Measurements from ENCODE around the gene WFIKKN2.
"Not testable (repeated sequence)": the region's sequence is repeated elsewhere in the genome, so short reads cannot be mapped to it uniquely, and the experiment has no call there.

GRCh38 chr17:50877042-50877441 is 41.7 kb downstream of the WFIKKN2 start:
- not testable (repeated sequence) for TF ChIP-seq KDM5A (IDR thresholded peaks at IDR 0.05; ENCODE audit: low read length); KDM1A (IDR thresholded peaks at IDR 0.05; ENCODE audit: borderline replicate concordance, low read length); SIN3A (conservative IDR thresholded peaks at IDR 0.05 in 1 of 2, IDR thresholded peaks at IDR 0.05 in 1 of 2; ENCODE audit: low read depth in 1 of 2, low read length in 2 of 2); ATF3 (IDR thresholded peaks at IDR 0.05; ENCODE audit: insufficient read depth, low read depth, low read length); POLR2AphosphoS5 (IDR thresholded peaks at IDR 0.05; ENCODE audit: low read depth, low read length); TCF12 (IDR thresholded peaks at IDR 0.05; ENCODE audit: low read depth, low read length); EP300 (IDR thresholded peaks at IDR 0.05; ENCODE audit: borderline replicate concordance in 1 of 2, low read depth in 2 of 2, low read length in 2 of 2); USF2 (IDR thresholded peaks at IDR 0.05; ENCODE audit: low read length); EGR1 (IDR thresholded peaks at IDR 0.05; ENCODE audit: borderline replicate concordance, low read depth, low read length)
- TF ChIP-seq, protein P1, sequence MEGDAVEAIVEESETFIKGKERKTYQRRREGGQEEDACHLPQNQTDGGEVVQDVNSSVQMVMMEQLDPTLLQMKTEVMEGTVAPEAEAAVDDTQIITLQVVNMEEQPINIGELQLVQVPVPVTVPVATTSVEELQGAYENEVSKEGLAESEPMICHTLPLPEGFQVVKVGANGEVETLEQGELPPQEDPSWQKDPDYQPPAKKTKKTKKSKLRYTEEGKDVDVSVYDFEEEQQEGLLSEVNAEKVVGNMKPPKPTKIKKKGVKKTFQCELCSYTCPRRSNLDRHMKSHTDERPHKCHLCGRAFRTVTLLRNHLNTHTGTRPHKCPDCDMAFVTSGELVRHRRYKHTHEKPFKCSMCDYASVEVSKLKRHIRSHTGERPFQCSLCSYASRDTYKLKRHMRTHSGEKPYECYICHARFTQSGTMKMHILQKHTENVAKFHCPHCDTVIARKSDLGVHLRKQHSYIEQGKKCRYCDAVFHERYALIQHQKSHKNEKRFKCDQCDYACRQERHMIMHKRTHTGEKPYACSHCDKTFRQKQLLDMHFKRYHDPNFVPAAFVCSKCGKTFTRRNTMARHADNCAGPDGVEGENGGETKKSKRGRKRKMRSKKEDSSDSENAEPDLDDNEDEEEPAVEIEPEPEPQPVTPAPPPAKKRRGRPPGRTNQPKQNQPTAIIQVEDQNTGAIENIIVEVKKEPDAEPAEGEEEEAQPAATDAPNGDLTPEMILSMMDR (IDR thresholded peaks at IDR 0.05; ENCODE audit: control extremely low read depth in 1 of 3, insufficient read depth in 1 of 3, low read depth in 1 of 3, low read length in 3 of 3), result not testable (repeated sequence)
- TF ChIP-seq, protein P2, sequence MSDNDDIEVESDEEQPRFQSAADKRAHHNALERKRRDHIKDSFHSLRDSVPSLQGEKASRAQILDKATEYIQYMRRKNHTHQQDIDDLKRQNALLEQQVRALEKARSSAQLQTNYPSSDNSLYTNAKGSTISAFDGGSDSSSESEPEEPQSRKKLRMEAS (IDR thresholded peaks at IDR 0.05), result not testable (repeated sequence)

All from H1 (cell line).